Trophoblast cell (in vitro differentiated cells and primary cell): ENCODE results near the gene EML2.
A peak's percentile ranks its signal among the peaks of the same experiment; 100 is the strongest.

ENCODE experiments used
- DNase-seq, 2 donors: peaks; one replicate each; pipeline ENCODE4 v3.0.0-alpha.2; 2016
- H2AFZ ChIP-seq: 2 replicates; pipeline ENCODE4 v1.6.1; 2013; ENCODE audit warnings: low read length, moderate library complexity, mild to moderate bottlenecking; ENCODE audit not compliant: insufficient read depth, poor library complexity
- H2AK5ac ChIP-seq: 2 replicates; pipeline ENCODE4 v1.6.1; 2013; ENCODE audit warnings: mild to moderate bottlenecking, low read length
- H2BK120ac ChIP-seq: 2 replicates; pipeline ENCODE4 v1.6.1; 2013; ENCODE audit warnings: low read length, mild to moderate bottlenecking, moderate library complexity; ENCODE audit not compliant: insufficient read depth, poor library complexity
- H2BK12ac ChIP-seq: 2 replicates; pipeline ENCODE4 v1.6.1; 2013; ENCODE audit warnings: mild to moderate bottlenecking, low read length, moderate library complexity
- H2BK5ac ChIP-seq: 2 replicates; pipeline ENCODE4 v1.6.1; 2013; ENCODE audit warnings: low read length, low read depth, moderate library complexity, mild to moderate bottlenecking; ENCODE audit not compliant: poor library complexity
- H3K14ac ChIP-seq: 2 replicates; pipeline ENCODE4 v1.6.1; 2013; ENCODE audit warnings: mild to moderate bottlenecking, low read length
- H3K18ac ChIP-seq: 2 replicates; pipeline ENCODE4 v1.6.1; 2013; ENCODE audit warnings: mild to moderate bottlenecking, low read length
- H3K23ac ChIP-seq: 2 replicates; pipeline ENCODE4 v1.6.1; 2013; ENCODE audit warnings: low read length
- H3K27ac ChIP-seq: 2 replicates; pipeline ENCODE4 v1.5.1; 2013; ENCODE audit warnings: low read depth, mild to moderate bottlenecking, inconsistent platforms, low read length, moderate library complexity
- H3K27me3 ChIP-seq: 2 replicates; pipeline ENCODE4 v1.6.1; 2013; ENCODE audit warnings: inconsistent platforms, mild to moderate bottlenecking, low read length, moderate library complexity; ENCODE audit not compliant: insufficient read depth
- H3K36me3 ChIP-seq, 2 experiments: 1 replicate in 1 of 2; 2 replicates in 1 of 2; pipeline ENCODE4 v1.6.1; 2013; ENCODE audit warnings: low read length in 2 of 2, mild to moderate bottlenecking in 2 of 2, moderate library complexity in 1 of 2; ENCODE audit not compliant: insufficient read depth in 2 of 2, control insufficient read depth in 1 of 2
- H3K4ac ChIP-seq: 2 replicates; pipeline ENCODE4 v1.6.1; 2013; ENCODE audit warnings: low read depth, mild to moderate bottlenecking, low read length, moderate library complexity
- H3K4me1 ChIP-seq, 2 experiments: 1 replicate in 1 of 2; 2 replicates in 1 of 2; pipeline ENCODE4 v1.6.1; 2013; ENCODE audit warnings: low read length in 2 of 2, mild to moderate bottlenecking in 2 of 2, moderate library complexity in 1 of 2; ENCODE audit not compliant: insufficient read depth in 2 of 2, control insufficient read depth in 1 of 2
- H3K4me2 ChIP-seq: 2 replicates; pipeline ENCODE4 v1.6.1; 2013; ENCODE audit warnings: inconsistent platforms, mild to moderate bottlenecking, low read length, moderate library complexity
- H3K4me3 ChIP-seq: 2 replicates; pipeline ENCODE4 v1.5.1; 2013; ENCODE audit warnings: mild to moderate bottlenecking, low read depth, low read length, inconsistent platforms
- H3K79me1 ChIP-seq: one replicate; pipeline ENCODE4 v1.6.1; 2013; ENCODE audit warnings: low read length
- H3K79me2 ChIP-seq: 2 replicates; pipeline ENCODE4 v1.6.1; 2013; ENCODE audit warnings: low read length, mild to moderate bottlenecking; ENCODE audit not compliant: control insufficient read depth, insufficient read depth, poor library complexity
- H3K9ac ChIP-seq: 2 replicates; pipeline ENCODE4 v1.6.1; 2013; ENCODE audit warnings: mild to moderate bottlenecking, low read length
- H3K9me3 ChIP-seq: 2 replicates; pipeline ENCODE4 v1.6.1; 2013; ENCODE audit warnings: low read depth, mild to moderate bottlenecking, control low read depth, inconsistent platforms, low read length; ENCODE audit not compliant: insufficient read depth
- H4K12ac ChIP-seq: 2 replicates; pipeline ENCODE4 v1.6.1; 2013; ENCODE audit warnings: low read depth, mild to moderate bottlenecking, low read length, moderate library complexity
- H4K8ac ChIP-seq: 2 replicates; pipeline ENCODE4 v1.6.1; 2013; ENCODE audit warnings: low read depth, mild to moderate bottlenecking, low read length, moderate library complexity
- H4K91ac ChIP-seq: one replicate; pipeline ENCODE4 v1.6.1; 2013; ENCODE audit warnings: low read depth, mild to moderate bottlenecking, low read length, moderate library complexity
- WGBS: extraction: QIAGEN DNeasy Blood & Tissue Kit; methylation state at CpG from one replicate; pipeline ENCODE4 v1.1.7; 2013; ENCODE audit warnings: missing lambda C conversion rate; ENCODE audit not compliant: insufficient read length, insufficient coverage; ENCODE audit errors: extremely low coverage; 5-methylcytosine and 5-hydroxymethylcytosine counted together

The EML2 gene

DNA sequence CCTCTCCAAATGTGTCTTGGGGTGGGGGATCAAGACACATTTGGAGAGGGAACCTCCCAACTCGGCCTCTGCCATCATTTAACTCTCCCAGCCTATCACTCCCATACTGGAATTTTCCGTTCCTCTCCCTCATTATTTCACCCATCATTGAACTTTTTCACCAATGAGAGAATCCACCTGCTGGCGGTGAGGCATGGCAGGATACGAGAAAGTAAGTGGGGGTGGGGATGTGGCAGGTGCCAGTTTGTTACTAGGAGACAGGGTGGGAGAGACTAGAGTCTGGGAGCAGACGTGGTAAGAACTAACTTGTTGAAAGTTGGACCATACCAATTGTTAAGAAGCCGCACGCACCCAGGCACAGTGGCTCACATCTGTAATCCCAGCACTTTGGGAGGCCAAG lies 35.7 kb upstream of the EML2 start:
- H3K4me1 ChIP-seq, result peaks cover 10 to 11% of the 10 kb centered on the region in 2 experiments
- WGBS, result no CpG with 5 or more reads among the region's 7 CpGs
- no peak overlapping the region for H4K8ac ChIP-seq

DNA sequence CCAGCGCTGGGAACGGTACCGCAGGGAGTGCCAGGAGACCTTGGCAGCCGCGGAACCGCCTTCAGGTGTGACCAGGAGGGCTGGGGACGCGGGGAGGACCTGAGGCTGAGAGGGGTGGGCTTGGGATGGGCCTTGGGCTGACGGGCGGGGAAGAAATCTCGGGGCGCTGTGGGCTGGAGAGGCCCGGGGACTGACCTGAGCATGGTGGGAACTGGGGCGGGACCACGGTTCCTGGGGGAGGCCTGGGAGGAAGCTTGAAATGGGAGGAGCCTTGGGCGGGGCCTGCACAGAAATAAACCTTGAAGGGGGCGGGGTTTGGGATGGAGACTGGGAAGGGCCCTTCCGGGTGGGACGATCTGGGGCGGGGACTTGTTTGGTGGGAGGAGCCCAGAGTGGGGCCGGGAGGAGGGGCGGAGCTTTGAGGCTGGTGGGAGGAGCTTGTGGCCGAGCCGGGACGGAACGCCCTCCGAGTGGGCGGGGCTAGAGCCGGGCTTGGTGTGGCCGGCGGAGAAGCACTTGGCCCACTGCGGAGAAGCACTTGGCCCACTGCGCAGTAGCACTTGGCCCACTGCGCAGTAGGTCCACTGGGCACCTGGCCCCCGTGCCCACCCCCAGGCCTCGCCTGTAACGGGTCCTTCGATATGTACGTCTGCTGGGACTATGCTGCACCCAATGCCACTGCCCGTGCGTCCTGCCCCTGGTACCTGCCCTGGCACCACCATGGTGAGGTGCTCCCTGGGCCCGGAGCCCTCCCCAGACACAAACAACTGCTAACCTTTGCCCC lies 31.7 kb upstream of the EML2 start:
- Histone ChIP-seq H3K4me3 (no peak overlapping the region), H4K12ac (peak overlapping the region; percentile 81), H2BK120ac (peak overlapping the region; percentile 36), H3K4me2 (peak overlapping the region; percentile 3), H3K14ac (no peak overlapping the region), H3K4me1 (peaks cover 11 to 13% of the 10 kb centered on the region in 2 experiments), H3K27ac (no peak overlapping the region), H2BK12ac (peak overlapping the region; percentile 70), H3K9me3 (peaks cover 5% of the 10 kb centered on the region), H3K36me3 (no peaks in the 10 kb centered on the region), H2AK5ac (no peak overlapping the region), H3K4ac (no peak overlapping the region), H2AFZ (peak overlapping the region; percentile 17), H2BK5ac (no peak overlapping the region), H4K91ac (no peak overlapping the region), H3K79me2 (no peaks in the 10 kb centered on the region), H3K18ac (peak overlapping the region; percentile 52), H3K27me3 (peaks cover 16% of the 10 kb centered on the region), H3K79me1 (peaks cover 2% of the 10 kb centered on the region), H4K8ac (peak overlapping the region; percentile 62), H3K9ac (no peak overlapping the region), H3K23ac (no peak overlapping the region)
- no CpG with 5 or more reads among the region's 42 CpGs for WGBS
- DNase-seq, result peak; percentile 77 to 90

More for the DNA sequence above, 35.7 kb upstream of the EML2 start:
- Histone ChIP-seq H2BK12ac (no peak overlapping the region), H4K91ac (no peak overlapping the region), H3K9me3 (peaks cover 8% of the 10 kb centered on the region), H3K23ac (no peak overlapping the region), H3K14ac (no peak overlapping the region), H3K4me3 (no peak overlapping the region), H3K79me1 (peaks cover 9% of the 10 kb centered on the region), H3K4ac (no peak overlapping the region), H3K27me3 (peaks cover 6% of the 10 kb centered on the region), H2BK5ac (no peak overlapping the region), H2AK5ac (no peak overlapping the region), H3K4me2 (no peak overlapping the region), H2AFZ (no peak overlapping the region), H3K79me2 (no peaks in the 10 kb centered on the region), H3K18ac (no peak overlapping the region), H3K9ac (no peak overlapping the region), H2BK120ac (no peak overlapping the region), H3K36me3 (no peaks in the 10 kb centered on the region), H3K27ac (no peak overlapping the region), H4K12ac (no peak overlapping the region)
- DNase-seq, result no peak

DNA sequence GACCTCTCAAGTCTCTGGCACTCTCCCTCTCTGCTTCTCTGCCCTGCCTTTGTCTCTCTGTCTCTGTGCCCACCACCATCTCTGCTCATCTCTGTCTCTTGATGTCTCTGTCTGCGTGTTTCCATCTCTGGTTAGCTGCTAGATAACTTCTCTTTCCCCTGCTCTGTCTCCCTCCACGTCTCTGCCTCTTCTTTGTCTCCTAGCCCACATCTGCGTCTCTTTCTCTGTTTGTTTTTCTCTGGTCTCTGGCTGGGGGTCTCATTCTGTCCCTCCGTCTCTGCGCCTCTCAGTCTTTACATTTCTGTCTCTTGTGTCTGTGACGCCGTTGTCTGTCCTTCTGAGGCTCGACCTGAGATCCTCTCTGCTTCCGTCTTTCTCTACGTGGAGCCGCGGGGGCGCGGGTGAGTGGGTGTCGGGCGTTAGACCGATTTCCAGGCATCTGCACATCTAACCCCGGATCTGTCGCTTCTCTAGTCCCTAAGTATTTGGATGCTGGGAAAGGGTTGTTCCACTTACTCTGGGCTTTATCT lies 29.2 kb upstream of the EML2 start:
- peak overlapping the region; percentile 11 for H4K8ac ChIP-seq
- peak overlapping the region; percentile 44 for H3K4me2 ChIP-seq
- no CpG with 5 or more reads among the region's 19 CpGs for WGBS
- H3K79me2 ChIP-seq, result no peaks in the 10 kb centered on the region
- DNase-seq, result peak in 1 of 2 donors; percentile 46
- no peak overlapping the region for H3K4ac ChIP-seq
- no peak overlapping the region for H2BK12ac ChIP-seq
- no peak overlapping the region for H3K9ac ChIP-seq
- H3K27ac ChIP-seq, result no peak overlapping the region
- no peak overlapping the region for H3K4me3 ChIP-seq
- H3K18ac ChIP-seq, result no peak overlapping the region
- H3K79me1 ChIP-seq, result peaks cover 2% of the 10 kb centered on the region
- peaks cover 8% of the 10 kb centered on the region for H3K9me3 ChIP-seq
- no peak overlapping the region for H2BK120ac ChIP-seq
- H3K27me3 ChIP-seq, result peaks cover 16% of the 10 kb centered on the region
- no peak overlapping the region for H3K23ac ChIP-seq
- H2AK5ac ChIP-seq, result no peak overlapping the region
- no peak overlapping the region for H2BK5ac ChIP-seq
- H3K36me3 ChIP-seq, result no peaks in the 10 kb centered on the region
- no peak overlapping the region for H3K14ac ChIP-seq
- H2AFZ ChIP-seq, result no peak overlapping the region
- peaks cover 11 to 13% of the 10 kb centered on the region in 2 experiments for H3K4me1 ChIP-seq
- no peak overlapping the region for H4K12ac ChIP-seq
- no peak overlapping the region for H4K91ac ChIP-seq

DNA sequence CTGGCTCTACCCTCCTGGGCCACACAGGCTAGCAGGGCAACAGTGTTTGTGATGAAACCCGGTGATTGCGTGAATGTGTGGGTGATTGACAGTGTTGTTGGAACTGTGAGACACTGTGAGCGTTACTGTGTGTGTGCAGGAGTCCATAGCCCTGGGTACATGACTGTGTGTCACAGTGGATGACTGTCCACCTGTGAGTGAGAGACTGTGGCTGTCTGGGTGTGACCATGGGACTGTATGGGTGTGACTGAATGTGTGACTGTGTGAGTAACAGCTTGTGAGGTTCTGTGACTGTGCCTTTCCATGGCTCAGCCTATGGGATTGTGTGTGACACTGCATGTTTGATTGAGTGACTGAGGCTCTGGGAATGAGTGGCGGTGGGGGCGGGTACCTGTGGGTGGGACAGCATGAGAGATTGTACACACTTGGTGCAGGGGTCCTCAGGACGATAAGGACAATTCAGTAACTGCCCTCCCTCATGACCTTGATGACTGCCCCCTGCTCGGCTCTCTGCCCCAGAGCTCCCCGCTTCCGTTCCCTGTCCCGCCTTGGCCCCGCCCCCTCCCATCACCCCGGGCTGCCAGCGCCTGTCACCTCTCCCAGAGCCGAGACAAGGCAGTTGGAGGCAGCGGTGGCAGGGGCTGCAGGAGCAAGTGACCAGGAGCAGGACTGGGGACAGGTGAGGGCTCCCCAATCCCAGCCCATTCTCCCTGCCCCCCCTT lies 28.6 kb upstream of the EML2 start, which contains the start of gene GIPR:
Gene GIPR (plus strand): TSS at position 602 of the 722 bp plus-strand sequence. CDS start 1,300 bp downstream, outside the sequence.
- Histone ChIP-seq H2AFZ (peak within 1 kb of the TSS; percentile 24), H3K27me3 (peaks cover 16% of the 10 kb centered on the region), H2BK12ac (no peak within 1 kb of the TSS), H3K4me2 (peak within 1 kb of the TSS; percentile 44), H3K4me1 (peaks cover 11 to 13% of the 10 kb centered on the region in 2 experiments), H3K9me3 (peaks cover 8% of the 10 kb centered on the region), H2BK120ac (no peak within 1 kb of the TSS), H3K14ac (no peak within 1 kb of the TSS), H3K4me3 (no peak within 1 kb of the TSS), H3K4ac (no peak within 1 kb of the TSS), H3K23ac (peak within 1 kb of the TSS; percentile 14), H3K79me2 (no peaks in the 10 kb centered on the region), H4K8ac (peak within 1 kb of the TSS; percentile 11), H3K79me1 (peaks cover 2% of the 10 kb centered on the region), H2AK5ac (peak within 1 kb of the TSS; percentile 11), H4K91ac (no peak within 1 kb of the TSS), H4K12ac (no peak within 1 kb of the TSS), H3K18ac (no peak within 1 kb of the TSS), H3K9ac (peak within 1 kb of the TSS; percentile 18), H2BK5ac (no peak within 1 kb of the TSS), H3K36me3 (no peaks in the 10 kb centered on the region), H3K27ac (no peak within 1 kb of the TSS)
- DNase-seq, result peak; percentile 86
- WGBS, result no CpG with 5 or more reads among the region's 15 CpGs
